Measurements from ENCODE around the gene STOX2. TPM values are rescaled to one million over a fixed set of nuclear protein-coding genes. Genes with fewer than 3 reads are reported as not detected.

The STOX2 gene
- total RNA-seq, 1 donor = 1.5 TPM

DNA sequence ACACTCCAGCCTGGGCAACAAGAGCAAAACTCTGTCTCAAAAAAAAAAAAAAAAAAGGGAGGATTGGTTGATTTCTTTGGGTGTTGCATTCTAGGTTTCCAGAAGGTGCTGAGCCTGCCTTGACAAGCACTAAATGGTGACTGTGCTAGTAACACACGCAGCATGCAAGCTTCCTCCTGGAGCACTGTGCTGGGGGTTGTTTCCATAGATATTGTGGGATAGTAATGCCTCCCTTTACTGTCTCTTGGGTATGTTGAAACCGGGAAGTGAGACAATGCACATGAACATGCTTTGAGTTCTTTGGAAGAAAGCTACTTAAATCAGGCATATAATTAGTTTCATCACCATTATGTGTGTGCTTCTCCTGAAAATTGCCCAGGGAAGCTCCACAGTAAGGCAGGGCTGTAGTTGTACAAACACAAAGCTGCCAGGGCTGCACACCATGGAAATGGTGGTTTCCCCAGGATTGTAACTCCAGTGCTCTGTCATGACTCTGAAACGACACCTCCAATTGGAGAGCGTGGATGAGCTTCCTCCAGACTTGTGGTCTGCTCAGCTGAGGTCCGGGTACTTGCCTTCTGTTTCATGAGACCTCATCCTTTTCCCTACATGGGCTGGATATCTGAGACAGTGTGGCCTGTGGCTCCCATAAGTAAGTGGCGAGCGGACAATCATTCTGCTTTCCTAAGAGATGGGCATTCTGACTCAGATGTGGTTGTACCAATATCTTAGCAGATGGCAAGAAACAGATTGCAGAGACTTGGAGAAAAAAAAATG, 31.5 kb upstream of the STOX2 start:
- H3K4me3 ChIP-seq (ENCODE audit: low read depth, low read length) = no peak overlapping the region
- DNase-seq (ENCODE audit: low read depth) = no peak
- TF ChIP-seq, protein P1, sequence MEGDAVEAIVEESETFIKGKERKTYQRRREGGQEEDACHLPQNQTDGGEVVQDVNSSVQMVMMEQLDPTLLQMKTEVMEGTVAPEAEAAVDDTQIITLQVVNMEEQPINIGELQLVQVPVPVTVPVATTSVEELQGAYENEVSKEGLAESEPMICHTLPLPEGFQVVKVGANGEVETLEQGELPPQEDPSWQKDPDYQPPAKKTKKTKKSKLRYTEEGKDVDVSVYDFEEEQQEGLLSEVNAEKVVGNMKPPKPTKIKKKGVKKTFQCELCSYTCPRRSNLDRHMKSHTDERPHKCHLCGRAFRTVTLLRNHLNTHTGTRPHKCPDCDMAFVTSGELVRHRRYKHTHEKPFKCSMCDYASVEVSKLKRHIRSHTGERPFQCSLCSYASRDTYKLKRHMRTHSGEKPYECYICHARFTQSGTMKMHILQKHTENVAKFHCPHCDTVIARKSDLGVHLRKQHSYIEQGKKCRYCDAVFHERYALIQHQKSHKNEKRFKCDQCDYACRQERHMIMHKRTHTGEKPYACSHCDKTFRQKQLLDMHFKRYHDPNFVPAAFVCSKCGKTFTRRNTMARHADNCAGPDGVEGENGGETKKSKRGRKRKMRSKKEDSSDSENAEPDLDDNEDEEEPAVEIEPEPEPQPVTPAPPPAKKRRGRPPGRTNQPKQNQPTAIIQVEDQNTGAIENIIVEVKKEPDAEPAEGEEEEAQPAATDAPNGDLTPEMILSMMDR (IDR thresholded peaks at IDR 0.05; ENCODE audit: insufficient read depth, low read length) = no peak

DNA sequence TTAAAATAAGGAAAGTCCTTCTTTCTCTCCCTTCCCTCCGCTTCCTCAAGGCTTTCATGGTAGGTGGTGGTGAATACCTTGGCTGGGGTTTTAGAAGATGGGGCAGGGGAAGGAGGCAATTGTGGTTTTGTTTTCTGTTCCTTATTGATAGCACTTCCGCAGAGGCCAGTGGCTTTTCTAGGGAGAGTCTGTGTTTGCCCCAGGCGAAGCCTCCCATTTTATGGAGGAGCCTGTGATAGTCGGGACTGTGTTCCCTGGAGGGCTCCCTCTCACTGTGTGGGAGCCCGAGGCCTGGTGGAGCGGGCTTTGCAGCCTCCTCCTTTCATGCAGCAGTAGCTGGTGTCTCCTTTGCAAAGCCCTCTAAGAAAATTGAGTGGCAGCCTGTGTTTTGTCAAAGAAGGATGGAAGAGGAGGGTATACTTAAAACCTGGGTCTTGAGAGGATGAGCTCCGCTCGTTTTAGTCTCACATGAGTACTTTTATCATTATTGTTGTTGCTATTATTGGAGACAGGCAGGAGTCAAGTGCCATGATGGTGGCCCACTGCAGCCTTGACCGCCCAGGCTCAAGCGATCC, 29.8 kb upstream of the STOX2 start:
- no peak for DNase-seq (ENCODE audit: low read depth)
- TF ChIP-seq, protein P1 (IDR thresholded peaks at IDR 0.05; ENCODE audit: insufficient read depth, low read length) = no peak
- H3K4me3 ChIP-seq (ENCODE audit: low read depth, low read length) = no peak overlapping the region

DNA sequence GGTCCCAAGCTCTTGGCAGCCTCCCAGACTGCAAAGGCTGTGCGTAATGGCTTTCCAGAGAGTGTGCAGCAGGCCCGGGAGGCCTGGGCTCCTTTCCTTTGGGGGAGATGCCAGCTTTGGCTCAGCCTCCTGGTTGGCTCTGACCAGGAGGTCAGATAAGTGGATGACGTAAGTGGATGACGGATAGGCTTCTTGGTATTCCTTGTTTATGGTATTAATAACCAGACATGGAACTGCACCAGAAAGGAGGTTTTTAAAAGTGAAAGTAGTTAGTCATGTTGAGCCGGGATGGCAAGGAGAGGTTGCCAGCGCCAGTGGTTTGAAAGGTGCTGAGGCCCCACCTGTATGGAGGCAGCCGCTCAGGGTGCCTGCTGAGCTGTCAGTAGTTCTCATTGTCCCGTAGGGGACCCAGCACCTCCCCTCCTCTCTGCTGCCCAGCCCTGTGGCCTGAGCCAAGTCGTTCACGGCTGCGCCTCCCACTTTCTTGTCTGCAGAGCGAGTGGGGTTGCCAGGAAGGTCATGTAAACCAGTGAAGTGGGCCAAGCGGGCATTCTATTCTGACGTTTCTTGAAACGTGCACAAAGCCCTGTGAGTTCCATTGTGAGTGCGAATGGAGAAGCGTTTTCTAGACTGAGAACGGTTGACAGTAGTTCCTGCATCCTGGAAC, 28.7 kb upstream of the STOX2 start:
- peak; percentile 93 for DNase-seq (ENCODE audit: low read depth)
- TF ChIP-seq, protein P1 (IDR thresholded peaks at IDR 0.05; ENCODE audit: insufficient read depth, low read length) = no peak
- peak overlapping the region; percentile 63 for H3K4me3 ChIP-seq (ENCODE audit: low read depth, low read length)

DNA sequence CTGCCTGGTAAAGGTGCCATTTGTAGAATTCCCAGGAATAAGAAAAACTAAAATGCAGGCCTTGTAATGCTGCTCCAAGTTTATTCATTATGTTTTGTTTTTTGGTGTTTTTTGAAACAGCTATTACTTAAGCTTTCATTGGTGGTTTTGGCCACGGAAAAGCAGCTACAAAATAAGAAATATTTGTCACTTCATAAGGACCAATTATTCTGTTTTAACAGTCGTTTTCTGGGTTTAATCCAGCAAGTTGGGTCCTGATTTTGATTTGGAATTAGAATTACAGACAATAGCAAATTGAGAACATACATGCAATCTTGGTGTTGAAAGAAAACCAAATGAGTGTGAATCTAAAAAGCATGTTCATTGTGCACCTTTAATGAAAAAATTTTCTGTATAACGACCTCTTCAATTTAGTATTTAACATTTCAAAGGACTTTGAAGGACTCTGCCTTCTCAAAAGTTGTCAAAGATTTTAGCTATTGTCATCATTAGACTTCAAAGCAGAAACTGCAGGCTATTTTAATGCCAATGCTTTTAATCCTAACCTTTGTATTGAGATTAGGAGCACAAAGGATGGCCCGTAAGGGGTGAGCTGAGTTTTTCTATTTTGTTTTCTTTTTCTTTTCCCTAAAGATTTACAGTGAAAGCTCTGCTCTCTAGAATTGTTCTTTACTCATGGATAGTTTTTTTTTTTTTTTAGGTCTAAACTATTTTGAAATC, 26.7 kb upstream of the STOX2 start:
- DNase-seq (ENCODE audit: low read depth) = no peak
- no peak overlapping the region for H3K4me3 ChIP-seq (ENCODE audit: low read depth, low read length)
- TF ChIP-seq, protein P1 (IDR thresholded peaks at IDR 0.05; ENCODE audit: insufficient read depth, low read length) = no peak

DNA sequence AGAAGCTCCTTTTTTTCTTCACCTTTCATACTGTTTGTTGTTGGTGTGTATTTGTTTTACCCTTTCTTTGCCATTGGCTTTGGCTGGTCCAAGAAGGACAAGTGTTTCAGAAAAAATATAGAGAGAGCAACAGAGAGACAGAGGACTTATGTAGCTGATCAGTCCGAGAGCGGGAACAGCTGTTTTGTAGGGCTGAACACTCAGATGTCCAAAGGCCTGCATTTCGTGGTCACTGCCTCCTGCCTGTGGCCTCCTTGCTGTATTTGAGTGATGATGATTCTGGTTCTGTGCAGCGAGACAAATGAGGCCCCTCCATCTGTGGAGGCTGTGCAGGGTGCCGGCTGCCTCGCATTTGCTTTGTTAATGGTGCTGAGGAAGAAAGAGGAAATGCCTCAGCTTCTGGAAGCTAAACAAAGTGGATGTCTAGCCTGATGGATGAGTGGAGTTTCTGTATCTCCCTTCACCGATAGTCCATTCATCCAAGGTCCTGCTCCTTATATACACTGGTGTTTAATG, 19.8 kb upstream of the STOX2 start:
- TF ChIP-seq, protein P1 (IDR thresholded peaks at IDR 0.05; ENCODE audit: insufficient read depth, low read length) = no peak
- no peak for DNase-seq (ENCODE audit: low read depth)
- H3K4me3 ChIP-seq (ENCODE audit: low read depth, low read length) = no peak overlapping the region

DNA sequence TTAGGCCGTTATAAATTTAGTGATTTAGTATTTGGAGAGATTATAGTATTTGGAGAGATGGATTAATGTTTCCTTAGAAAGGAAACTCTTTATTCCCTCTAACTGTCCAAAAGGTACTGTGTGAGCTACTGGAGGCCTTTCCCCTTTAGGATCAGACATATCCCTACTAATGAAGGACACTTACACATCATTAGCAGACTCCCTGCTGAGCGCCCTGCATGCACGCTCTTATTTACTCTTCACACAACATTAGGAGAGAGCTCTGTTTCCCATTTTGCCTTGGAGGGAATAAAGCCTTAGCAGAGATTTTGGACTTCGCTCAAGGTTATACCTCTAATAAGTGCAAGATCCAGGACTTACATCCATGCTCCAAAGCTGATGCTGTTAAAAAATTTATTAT, 17.8 kb upstream of the STOX2 start:
- TF ChIP-seq, protein P1 (IDR thresholded peaks at IDR 0.05; ENCODE audit: insufficient read depth, low read length) = no peak
- no peak overlapping the region for H3K4me3 ChIP-seq (ENCODE audit: low read depth, low read length)
- no peak for DNase-seq (ENCODE audit: low read depth)
